ENCODE measurements around the gene SLCO2B1. TPM values are rescaled to one million over a fixed set of nuclear protein-coding genes. Genes with fewer than 3 reads are reported as not detected.

The SLCO2B1 gene
- total and polyA plus RNA-seq, 11 donors, result 4.7 to 167 (median 15.8) TPM

GRCh38 chr11:75186999-75187398, 36.1 kb downstream of the SLCO2B1 start:
- Histone ChIP-seq H3K4me3 (no peak overlapping the region), H3K27me3 (no peaks in the 10 kb centered on the region), H3K9me3 (no peaks in the 10 kb centered on the region), H3K4me1 (peaks cover 0 to 91% (median 16%) of the 10 kb centered on the region in 12 donors), H3K27ac (peak overlapping the region in 1 of 12 donors; percentile 87), H3K36me3 (peaks cover 0 to 33% (median 0%) of the 10 kb centered on the region in 9 donors)
- DNase-seq (no peak), ATAC-seq (no peak)
- intact Hi-C loops (cut with DNase I), result no loop called here
- TF ChIP-seq POLR2A (IDR thresholded peaks at IDR 0.05), result no peak
- TF ChIP-seq CTCF (IDR thresholded peaks at IDR 0.05), result no peak
- WGBS, 4 donors, result 94 to 97% (median 96%) methylated on average over 4 of the region's 4 CpGs

GRCh38 chr11:75188671-75189070, 37.8 kb downstream of the SLCO2B1 start:
- Histone ChIP-seq H3K27me3 (no peaks in the 10 kb centered on the region), H3K36me3 (peaks cover 0 to 41% (median 0%) of the 10 kb centered on the region in 9 donors), H3K27ac (peak overlapping the region in 2 of 12 donors; percentile 8 to 87), H3K4me1 (peaks cover 0 to 83% (median 13%) of the 10 kb centered on the region in 12 donors), H3K9me3 (no peaks in the 10 kb centered on the region), H3K4me3 (no peak overlapping the region)
- intact Hi-C loops (cut with DNase I), result no loop called here
- ATAC-seq, result peak in 3 of 4 donors; percentile 38 to 54 (median 43)
- no peak for DNase-seq
- TF ChIP-seq CTCF (IDR thresholded peaks at IDR 0.05) (no peak), POLR2A (IDR thresholded peaks at IDR 0.05) (no peak)
- WGBS, 4 donors, result 87 to 93% (median 90%) methylated on average over 4 of the region's 4 CpGs

- Histone ChIP-seq H3K4me1 (peaks cover 0 to 83% (median 17%) of the 10 kb centered on the region in 12 donors), H3K27me3 (no peaks in the 10 kb centered on the region), H3K4me3 (no peak overlapping the region), H3K9me3 (no peaks in the 10 kb centered on the region), H3K27ac (peak overlapping the region in 2 of 12 donors; percentile 8 to 87), H3K36me3 (peaks cover 0 to 42% (median 0%) of the 10 kb centered on the region in 9 donors)
- no peak for ATAC-seq
- intact Hi-C loops (cut with DNase I), result no loop called here
- no peak for DNase-seq
- TF ChIP-seq POLR2A (IDR thresholded peaks at IDR 0.05) (no peak), CTCF (IDR thresholded peaks at IDR 0.05) (no peak)
- 94 to 96% (median 95%) methylated on average over 5 of the region's 5 CpGs for WGBS, 4 donors
These were observed 38.2 kb downstream of the SLCO2B1 start for GRCh38 chr11:75189108-75189507.

GRCh38 chr11:75189911-75190310, 39.0 kb downstream of the SLCO2B1 start:
- peaks cover 0 to 37% (median 0%) of the 10 kb centered on the region in 9 donors for H3K36me3 ChIP-seq
- H3K27ac ChIP-seq, result peak overlapping the region in 2 of 12 donors; percentile 26 to 87
- intact Hi-C loops (cut with DNase I), result loop anchor here in 1 of 10 donors (5.0 kb wide), 1 partner anchor 38 kb away; the partner anchor contains the start of gene SLCO2B1
- no peaks in the 10 kb centered on the region for H3K27me3 ChIP-seq
- no peak overlapping the region for H3K4me3 ChIP-seq
- 78 to 91% (median 85%) methylated on average over 8 of the region's 8 CpGs for WGBS, 4 donors
- ATAC-seq, result no peak
- peak in 1 of 5 donors; percentile 30 for DNase-seq
- TF ChIP-seq POLR2A (IDR thresholded peaks at IDR 0.05) (no peak), CTCF (IDR thresholded peaks at IDR 0.05) (no peak)
- H3K9me3 ChIP-seq, result no peaks in the 10 kb centered on the region
- H3K4me1 ChIP-seq, result peaks cover 1 to 83% (median 25%) of the 10 kb centered on the region in 12 donors

Measured in heart left ventricle (tissue), 16 donors.